OCI-LY3 (cell line): ENCODE data around the gene RABGAP1.

Experiments
- H2AFZ ChIP-seq: fragments of 200-600, 300-600 bp; shearing (Covaris generic); 2 replicates; pipeline ENCODE4 v1.6.0; 2014; ENCODE audit warnings: antibody characterized with exemption, low read depth, low read length
- H3K27ac ChIP-seq: fragments of 200-600, 300-600 bp; sonication (generic); 2 replicates; pipeline ENCODE4 v1.5.1; 2014; ENCODE audit warnings: mild to moderate bottlenecking, low read length, moderate library complexity, mixed read lengths
- H3K27me3 ChIP-seq: fragments of 200-600, 300-600 bp; sonication (generic); 2 replicates; pipeline ENCODE4 v1.6.1; 2014; ENCODE audit warnings: low read depth, low read length, mixed read lengths
- H3K36me3 ChIP-seq: fragments of 200-600, 300-600 bp; sonication (generic); replicated peaks from 2 replicates; pipeline ENCODE3; 2014; ENCODE audit warnings: low read depth, low read length, mixed read lengths
- H3K4me1 ChIP-seq: fragments of 300-600, 200-600 bp; sonication (generic); 2 replicates; pipeline ENCODE4 v1.6.1; 2014; ENCODE audit warnings: low read length, mixed read lengths
- H3K4me2 ChIP-seq: fragments of 200-600, 300-600 bp; sonication (generic); 2 replicates; pipeline ENCODE4 v1.6.1; 2014; ENCODE audit warnings: low read length, mixed read lengths
- H3K4me3 ChIP-seq: fragments of 300-600, 200-600 bp; sonication (generic); 2 replicates; pipeline ENCODE4 v1.5.1; 2014; ENCODE audit warnings: antibody characterized with exemption, mild to moderate bottlenecking, low read length, moderate library complexity
- H3K79me2 ChIP-seq: fragments of 300-600, 200-600 bp; shearing (Covaris generic); 2 replicates; pipeline ENCODE4 v1.6.1; 2014; ENCODE audit warnings: mild to moderate bottlenecking, low read length, mixed read lengths
- H3K9ac ChIP-seq: fragments of 300-600, 200-600 bp; shearing (Covaris generic); 2 replicates; pipeline ENCODE4 v1.6.0; 2014; ENCODE audit warnings: mild to moderate bottlenecking, low read length, moderate library complexity
- H3K9me3 ChIP-seq: fragments of 200-600, 300-600 bp; shearing (Covaris generic); 2 replicates; pipeline ENCODE4 v1.6.1; 2014; ENCODE audit warnings: low read length, mixed read lengths; ENCODE audit not compliant: insufficient read depth
- H4K20me1 ChIP-seq: fragments of 200-600, 300-600 bp; sonication (generic); 2 replicates; pipeline ENCODE4 v1.6.1; 2016; ENCODE audit warnings: low read length, mixed read lengths; ENCODE audit not compliant: insufficient read depth
- CTCF ChIP-seq: fragments of 200-600, 300-600 bp; sonication (generic); IDR thresholded peaks from 2 replicates; pipeline ENCODE4 v1.5.1; 2014; ENCODE audit warnings: antibody characterized with exemption, low read length, low read depth
- EZH2phosphoT487 ChIP-seq: fragments of 200-600 bp; shearing (Covaris generic); IDR thresholded peaks from 2 replicates; pipeline ENCODE4 v1.6.1; 2018; ENCODE audit warnings: antibody characterized with exemption, mixed run types, low read depth

The RABGAP1 gene

GRCh38 chr9:123000371-123001068, 59.7 kb downstream of the RABGAP1 start:
- TF ChIP-seq CTCF (no peak), EZH2phosphoT487 (no peak)
- Histone ChIP-seq H2AFZ (no peak overlapping the region), H3K36me3 (peaks cover 41% of the 10 kb centered on the region), H3K27me3 (no peaks in the 10 kb centered on the region), H3K4me3 (no peak overlapping the region), H3K9ac (no peak overlapping the region), H3K9me3 (no peaks in the 10 kb centered on the region), H4K20me1 (no peaks in the 10 kb centered on the region), H3K4me1 (0 out of 2 replicates have a peak, but pooled peaks cover 3% of the 10 kb centered on the region), H3K4me2 (no peak overlapping the region), H3K27ac (no peak overlapping the region), H3K79me2 (no peaks in the 10 kb centered on the region)

- Histone ChIP-seq H3K27ac (no peak overlapping the region), H3K79me2 (no peaks in the 10 kb centered on the region), H3K9me3 (no peaks in the 10 kb centered on the region), H3K4me2 (no peak overlapping the region), H3K4me1 (0 out of 2 replicates have a peak, but pooled peaks cover 3% of the 10 kb centered on the region), H3K9ac (no peak overlapping the region), H3K4me3 (no peak overlapping the region), H2AFZ (no peak overlapping the region), H3K36me3 (peaks cover 26% of the 10 kb centered on the region), H4K20me1 (no peaks in the 10 kb centered on the region), H3K27me3 (no peaks in the 10 kb centered on the region)
- TF ChIP-seq CTCF (no peak), EZH2phosphoT487 (no peak)
Measured at GRCh38 chr9:123002754-123003153, 61.9 kb downstream of the RABGAP1 start.

DNA sequence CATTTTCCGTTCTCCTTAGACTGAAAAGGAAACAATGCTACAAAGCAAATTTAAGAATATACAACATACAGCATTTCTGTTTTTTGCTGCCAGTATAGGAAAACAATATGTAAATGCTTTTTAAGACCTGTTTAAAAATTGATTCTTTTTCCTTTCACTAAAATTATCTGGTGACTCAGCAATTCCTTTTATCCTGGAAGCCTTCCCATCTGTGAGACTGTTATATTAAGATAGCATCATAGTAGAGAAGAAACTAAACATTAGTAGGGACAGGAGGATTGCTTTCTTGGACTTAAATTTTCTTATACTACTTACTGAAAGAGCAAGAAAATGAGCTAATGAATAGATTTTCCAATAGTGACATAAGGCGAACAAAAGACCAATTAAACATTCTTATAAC, 62.6 kb downstream of the RABGAP1 start:
- H3K9ac ChIP-seq: no peak overlapping the region
- no peaks in the 10 kb centered on the region for H3K9me3 ChIP-seq
- no peak overlapping the region for H3K27ac ChIP-seq
- H2AFZ ChIP-seq: no peak overlapping the region
- H3K36me3 ChIP-seq: peaks cover 25% of the 10 kb centered on the region
- H4K20me1 ChIP-seq: no peaks in the 10 kb centered on the region
- no peak for TF ChIP-seq EZH2phosphoT487
- no peak for TF ChIP-seq CTCF
- no peaks in the 10 kb centered on the region for H3K79me2 ChIP-seq
- H3K4me3 ChIP-seq: no peak overlapping the region
- H3K4me2 ChIP-seq: no peak overlapping the region
- no peaks in the 10 kb centered on the region for H3K27me3 ChIP-seq
- H3K4me1 ChIP-seq: 0 out of 2 replicates have a peak, but pooled peaks cover 3% of the 10 kb centered on the region

DNA sequence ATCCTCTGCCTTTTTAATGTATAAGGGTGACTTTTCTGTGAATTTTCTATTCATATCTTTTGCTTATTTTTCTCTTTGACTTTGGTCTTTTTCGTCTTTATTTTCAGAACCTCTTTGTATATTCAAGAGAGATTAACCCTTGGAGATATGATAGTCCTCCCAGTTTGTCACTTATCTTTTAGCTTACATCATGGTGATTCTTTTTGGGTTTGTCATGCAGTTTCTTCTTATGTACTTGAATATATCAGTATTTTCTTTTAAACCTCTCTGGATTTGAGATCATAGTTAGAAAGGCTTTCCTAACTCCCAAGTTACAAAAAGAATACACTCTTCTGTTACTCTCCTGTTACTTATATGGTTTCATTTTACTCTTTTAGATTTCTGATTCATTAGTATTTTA, 65.1 kb downstream of the RABGAP1 start:
- Histone ChIP-seq H3K79me2 (no peaks in the 10 kb centered on the region), H3K36me3 (peaks cover 20% of the 10 kb centered on the region), H2AFZ (no peak overlapping the region), H4K20me1 (no peaks in the 10 kb centered on the region), H3K9me3 (no peaks in the 10 kb centered on the region), H3K27ac (no peak overlapping the region), H3K9ac (no peak overlapping the region), H3K4me3 (no peak overlapping the region), H3K4me1 (0 out of 2 replicates have a peak, but pooled peaks cover 3% of the 10 kb centered on the region), H3K4me2 (no peak overlapping the region), H3K27me3 (no peaks in the 10 kb centered on the region)
- TF ChIP-seq CTCF (no peak), EZH2phosphoT487 (no peak)
